Keratinocyte (primary cell): ENCODE results near the gene TOP2A. TPM values are rescaled to one million over a fixed set of nuclear protein-coding genes. Genes with fewer than 3 reads are reported as not detected.

Source experiments
- DNase-seq: peaks from one replicate; pipeline ENCODE4 v3.0.0-alpha.2; 2011; ENCODE audit warnings: low read depth, missing footprints, low spot score
- FAIRE-seq: peaks from 2 replicates; lab custom pipeline; 2011; peaks lifted over from hg19 to GRCh38; lab: Jason Lieb, UNC
- H2AFZ ChIP-seq: 2 replicates; pipeline ENCODE4 v1.6.0; 2012; ENCODE audit warnings: low read length, control low read depth, inconsistent platforms; ENCODE audit not compliant: control insufficient read depth
- H3K27ac ChIP-seq: 2 replicates; pipeline ENCODE4 v1.5.1; 2011; ENCODE audit warnings: low read length; ENCODE audit not compliant: control insufficient read depth, insufficient read depth
- H3K27me3 ChIP-seq: 3 replicates; pipeline ENCODE4 v1.6.0; 2011; ENCODE audit warnings: low read length; ENCODE audit not compliant: control insufficient read depth, insufficient read depth; ENCODE audit errors: extremely low read depth
- H3K36me3 ChIP-seq, 2 experiments: 2 replicates in 1 of 2; 3 replicates in 1 of 2; pipeline ENCODE4 v1.5.1; 2011; ENCODE audit warnings: low read length in 2 of 2, mild to moderate bottlenecking in 1 of 2; ENCODE audit not compliant: control insufficient read depth in 2 of 2, insufficient read depth in 2 of 2; ENCODE audit errors: extremely low read depth in 1 of 2
- H3K4me1 ChIP-seq: 3 replicates; pipeline ENCODE4 v1.5.1; 2011; ENCODE audit warnings: low read length; ENCODE audit not compliant: control insufficient read depth, insufficient read depth; ENCODE audit errors: extremely low read depth
- H3K4me2 ChIP-seq: 3 replicates; pipeline ENCODE4 v1.6.0; 2011; ENCODE audit warnings: low read depth, low read length; ENCODE audit not compliant: control insufficient read depth, insufficient read depth; ENCODE audit errors: extremely low read depth
- H3K4me3 ChIP-seq, 3 experiments: fragments of 200-600 bp in 1 of 3; sonication (generic) in 1 of 3; 2 replicates in 2 of 3; 3 replicates in 1 of 3; pipeline ENCODE4 v1.5.1; 2011 to 2016; ENCODE audit warnings: low read length in 3 of 3, mild to moderate bottlenecking in 3 of 3, control low read depth in 2 of 3, inconsistent platforms in 1 of 3, low read depth in 1 of 3, mixed read lengths in 1 of 3, mixed run types in 1 of 3, moderate library complexity in 1 of 3; ENCODE audit not compliant: control insufficient read depth in 2 of 3, insufficient read depth in 2 of 3; ENCODE audit errors: extremely low read depth in 1 of 3
- H3K79me2 ChIP-seq: 2 replicates; pipeline ENCODE4 v1.6.0; 2012; ENCODE audit warnings: low read length; ENCODE audit not compliant: control insufficient read depth, insufficient read depth
- H3K9ac ChIP-seq: 3 replicates; pipeline ENCODE4 v1.6.0; 2011; ENCODE audit warnings: low read length; ENCODE audit not compliant: control insufficient read depth, insufficient read depth; ENCODE audit errors: extremely low read depth
- H3K9me1 ChIP-seq: 3 replicates; pipeline ENCODE4 v1.6.0; 2011; ENCODE audit warnings: low read length; ENCODE audit not compliant: control insufficient read depth, insufficient read depth; ENCODE audit errors: extremely low read depth
- H3K9me3 ChIP-seq: 2 replicates; pipeline ENCODE4 v1.5.1; 2012; ENCODE audit warnings: low read depth, low read length; ENCODE audit not compliant: control insufficient read depth
- H4K20me1 ChIP-seq: 3 replicates; pipeline ENCODE4 v1.6.0; 2011; ENCODE audit warnings: low read length; ENCODE audit not compliant: control insufficient read depth, insufficient read depth; ENCODE audit errors: extremely low read depth
- EZH2 ChIP-seq: IDR thresholded peaks from one replicate; pipeline ENCODE4 v1.6.1; 2012; ENCODE audit warnings: inconsistent platforms, mild to moderate bottlenecking, low read length, moderate library complexity
- dilution Hi-C: fragments of 300-500 bp; cut with MboI; formaldehyde crosslinking; loops from one replicate; pipeline ENCODE4 v1.7.0; 2020; ENCODE audit warnings: low sequenced_read_pairs; ENCODE audit not compliant: extremely low pct_ligation_motif_present
- polyA plus RNA-seq, 5 experiments: library from polyadenylated mRNA; depleted of rRNA in 3 of 5; stranded (reverse) in 3 of 5; stranded (forward) in 1 of 5; unstranded in 1 of 5; fragments of >200 nt; gene quantifications; 1 replicate in 1 of 5; 2 replicates in 3 of 5; 3 replicates in 1 of 5; pipeline versions ENCODE4 v1.2.1 to v1.2.3, GENCODE V29; 2011 to 2012; ENCODE audit warnings: missing spikeins in 2 of 5, low read depth in 1 of 5, low replicate concordance in 1 of 5
- TF ChIP-seq, protein P1 (sequence below), 3 experiments: IDR thresholded peaks in 1 of 3; conservative IDR thresholded peaks in 1 of 3; optimal IDR thresholded peaks in 1 of 3; 2 replicates in 2 of 3; 3 replicates in 1 of 3; pipeline versions ENCODE3 to v1.5.1; 2011; ENCODE audit warnings: low read length in 3 of 3, mild to moderate bottlenecking in 3 of 3, moderate library complexity in 2 of 3, control low read depth in 1 of 3, inconsistent platforms in 1 of 3; ENCODE audit not compliant: insufficient read depth in 2 of 3; ENCODE audit errors: extremely low read depth in 1 of 3

TOP2A gene
- polyA plus RNA-seq, 1 donor (not counting 4 experiments of a cell fraction or from before 2014, with no cell fraction given), result 45.0 TPM

DNA sequence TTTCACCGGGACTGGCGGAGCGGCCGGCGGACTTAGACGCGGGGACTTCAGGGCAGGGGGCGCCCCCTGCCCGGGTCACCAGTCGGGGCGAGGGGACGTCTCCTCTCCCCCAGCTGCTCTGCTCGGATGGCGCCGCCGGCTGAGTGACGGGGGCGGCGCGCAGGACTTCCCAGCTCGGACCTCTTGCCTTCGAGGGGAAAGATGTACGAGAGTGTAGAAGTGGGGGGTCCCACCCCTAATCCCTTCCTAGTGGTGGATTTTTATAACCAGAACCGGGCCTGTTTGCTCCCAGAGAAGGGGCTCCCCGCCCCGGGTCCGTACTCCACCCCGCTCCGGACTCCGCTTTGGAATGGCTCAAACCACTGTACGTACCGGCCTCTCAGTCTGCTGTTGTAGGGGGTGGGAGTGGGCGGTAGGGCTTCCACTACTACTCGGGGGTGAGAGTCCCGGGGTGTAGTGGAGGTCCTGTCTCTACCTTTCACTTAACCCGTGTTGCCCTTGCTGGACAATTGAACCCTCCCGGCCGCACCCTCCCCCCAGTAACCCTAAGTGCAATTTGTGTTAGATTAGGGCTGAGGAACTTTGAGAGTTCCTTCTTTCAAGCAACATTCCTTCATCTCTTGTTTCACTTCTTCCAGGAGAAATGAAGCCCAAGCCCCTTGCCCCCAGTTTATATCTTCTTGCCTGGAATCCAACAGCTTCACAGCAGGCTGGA, 75.0 kb downstream of the TOP2A start:
- no peak for TF ChIP-seq EZH2
- no peak for FAIRE-seq
- DNase-seq, result no peak
- Histone ChIP-seq H3K4me3 (peak overlapping the region; percentile 40 to 70 (median 63)), H2AFZ (no peak overlapping the region), H3K9me1 (no peaks in the 10 kb centered on the region), H3K27ac (no peak overlapping the region), H3K4me2 (peak overlapping the region; percentile 75), H3K9ac (peak overlapping the region; percentile 59), H4K20me1 (peaks cover 3% of the 10 kb centered on the region), H3K9me3 (no peaks in the 10 kb centered on the region), H3K4me1 (peaks cover 66% of the 10 kb centered on the region), H3K27me3 (no peaks in the 10 kb centered on the region), H3K36me3 (peaks cover 0 to 2% of the 10 kb centered on the region in 2 experiments), H3K79me2 (peaks cover 30% of the 10 kb centered on the region)
- dilution Hi-C loops, result no loop called here

- Histone ChIP-seq H3K27me3 (no peaks in the 10 kb centered on the region), H2AFZ (no peak overlapping the region), H3K79me2 (peaks cover 28% of the 10 kb centered on the region), H3K4me3 (peak overlapping the region; percentile 40 to 70 (median 63)), H3K9me1 (no peaks in the 10 kb centered on the region), H3K36me3 (peaks cover 0 to 5% of the 10 kb centered on the region in 2 experiments), H3K4me2 (peak overlapping the region; percentile 76), H3K4me1 (peaks cover 65% of the 10 kb centered on the region), H4K20me1 (peaks cover 3% of the 10 kb centered on the region), H3K27ac (peak overlapping the region; percentile 33), H3K9ac (peak overlapping the region; percentile 65), H3K9me3 (no peaks in the 10 kb centered on the region)
- FAIRE-seq, result no peak
- no peak for DNase-seq
- dilution Hi-C loops, result no loop called here
- TF ChIP-seq, protein P1, sequence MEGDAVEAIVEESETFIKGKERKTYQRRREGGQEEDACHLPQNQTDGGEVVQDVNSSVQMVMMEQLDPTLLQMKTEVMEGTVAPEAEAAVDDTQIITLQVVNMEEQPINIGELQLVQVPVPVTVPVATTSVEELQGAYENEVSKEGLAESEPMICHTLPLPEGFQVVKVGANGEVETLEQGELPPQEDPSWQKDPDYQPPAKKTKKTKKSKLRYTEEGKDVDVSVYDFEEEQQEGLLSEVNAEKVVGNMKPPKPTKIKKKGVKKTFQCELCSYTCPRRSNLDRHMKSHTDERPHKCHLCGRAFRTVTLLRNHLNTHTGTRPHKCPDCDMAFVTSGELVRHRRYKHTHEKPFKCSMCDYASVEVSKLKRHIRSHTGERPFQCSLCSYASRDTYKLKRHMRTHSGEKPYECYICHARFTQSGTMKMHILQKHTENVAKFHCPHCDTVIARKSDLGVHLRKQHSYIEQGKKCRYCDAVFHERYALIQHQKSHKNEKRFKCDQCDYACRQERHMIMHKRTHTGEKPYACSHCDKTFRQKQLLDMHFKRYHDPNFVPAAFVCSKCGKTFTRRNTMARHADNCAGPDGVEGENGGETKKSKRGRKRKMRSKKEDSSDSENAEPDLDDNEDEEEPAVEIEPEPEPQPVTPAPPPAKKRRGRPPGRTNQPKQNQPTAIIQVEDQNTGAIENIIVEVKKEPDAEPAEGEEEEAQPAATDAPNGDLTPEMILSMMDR (optimal IDR thresholded peaks at IDR 0.05 in 1 of 3, IDR thresholded peaks at IDR 0.05 in 1 of 3, conservative IDR thresholded peaks at IDR 0.05 in 1 of 3; ENCODE audit: extremely low read depth in 1 of 3, insufficient read depth in 2 of 3, low read length in 3 of 3), result no peak
- no peak for TF ChIP-seq EZH2
Measured at GRCh38 chr17:40341808-40342503, 75.7 kb downstream of the TOP2A start.
